RKO (cell line): ENCODE data around the gene MAN1C1.
A peak's percentile ranks its signal among the peaks of the same experiment; 100 is the strongest.
"Not testable (repeated sequence)": the region's sequence is repeated elsewhere in the genome, so short reads cannot be mapped to it uniquely, and the experiment has no call there.

ENCODE experiments used
- DNase-seq: peaks from one replicate; pipeline ENCODE4 v3.0.0-alpha.2; 2016; ENCODE audit warnings: low spot score

Gene MAN1C1

GRCh38 chr1:25657883-25658760 is 41.5 kb downstream of the MAN1C1 start:
- DNase-seq: no peak

- no peak for DNase-seq
Measured at GRCh38 chr1:25658791-25659431, 42.3 kb downstream of the MAN1C1 start.

GRCh38 chr1:25661043-25661815 is 44.6 kb downstream of the MAN1C1 start:
- DNase-seq: no peak

GRCh38 chr1:25662061-25662460 is 45.5 kb downstream of the MAN1C1 start:
- no peak for DNase-seq

GRCh38 chr1:25662959-25663358 is 46.4 kb downstream of the MAN1C1 start:
- DNase-seq: not testable (repeated sequence)

GRCh38 chr1:25664357-25665199 is 48.0 kb downstream of the MAN1C1 start:
- DNase-seq: no peak

GRCh38 chr1:25666460-25666859 is 49.9 kb downstream of the MAN1C1 start:
- DNase-seq: no peak

- DNase-seq: no peak
Measured at GRCh38 chr1:25668931-25669573, 52.5 kb downstream of the MAN1C1 start.

- DNase-seq: no peak
Measured at GRCh38 chr1:25669781-25670567, 53.4 kb downstream of the MAN1C1 start.

- no peak for DNase-seq
Measured at GRCh38 chr1:25671929-25672328, 55.3 kb downstream of the MAN1C1 start.

- no peak for DNase-seq
Measured at GRCh38 chr1:25672763-25673409, 56.3 kb downstream of the MAN1C1 start.

GRCh38 chr1:25673456-25673855 is 56.9 kb downstream of the MAN1C1 start:
- no peak for DNase-seq

- DNase-seq: peak; percentile 29
Measured at GRCh38 chr1:25673962-25674806, 57.6 kb downstream of the MAN1C1 start.

GRCh38 chr1:25674807-25675084 is 58.2 kb downstream of the MAN1C1 start:
- no peak for DNase-seq

- DNase-seq: no peak
Measured at GRCh38 chr1:25675729-25676476, 59.3 kb downstream of the MAN1C1 start.

- DNase-seq: no peak
Measured at GRCh38 chr1:25676488-25676887, 59.9 kb downstream of the MAN1C1 start.

- DNase-seq: no peak
Measured at GRCh38 chr1:25677193-25677773, 60.7 kb downstream of the MAN1C1 start.

GRCh38 chr1:25679171-25679570 is 62.6 kb downstream of the MAN1C1 start:
- no peak for DNase-seq
